Measurements from ENCODE around the gene NBPF26.
"Not testable (repeated sequence)": the region's sequence is repeated elsewhere in the genome, so short reads cannot be mapped to it uniquely, and the experiment has no call there.

- TF ChIP-seq ZNF367 (CRISPR knock-in tag; IDR thresholded peaks at IDR 0.05; ENCODE audit: borderline replicate concordance); RXRA (CRISPR knock-in tag; IDR thresholded peaks at IDR 0.05); EP300 (IDR thresholded peaks at IDR 0.05; ENCODE audit: low read depth in 2 of 2, low read length in 2 of 2); EP300 (CRISPR knock-in tag; IDR thresholded peaks at IDR 0.05; ENCODE audit: borderline replicate concordance); ZNF580 (CRISPR knock-in tag; IDR thresholded peaks at IDR 0.05; ENCODE audit: borderline replicate concordance, low read depth); ZFYVE20 (CRISPR knock-in tag; IDR thresholded peaks at IDR 0.05; ENCODE audit: borderline replicate concordance, low read depth); CTCF (CRISPR knock-in tag; IDR thresholded peaks at IDR 0.05); POLR2A (IDR thresholded peaks at IDR 0.05; ENCODE audit: insufficient read depth in 1 of 2, low read depth in 2 of 2, low read length in 2 of 2); ZNF281 (CRISPR knock-in tag; IDR thresholded peaks at IDR 0.05; ENCODE audit: borderline replicate concordance); TAF1 (CRISPR knock-in tag; IDR thresholded peaks at IDR 0.05); FOXJ3 (CRISPR knock-in tag; IDR thresholded peaks at IDR 0.05; ENCODE audit: borderline replicate concordance); RBM39 (IDR thresholded peaks at IDR 0.05; ENCODE audit: low read depth, low read length, poor library complexity, severe bottlenecking); ZFP90 (CRISPR knock-in tag; IDR thresholded peaks at IDR 0.05; ENCODE audit: borderline replicate concordance): not testable (repeated sequence)
Measured at GRCh38 chr1:120825051-120825450, 101.3 kb downstream of the NBPF26 start.

All from HepG2 (cell line).